Astrocyte (in vitro differentiated cells and primary cell): Measurements from ENCODE around the gene GID4. TPM values are rescaled to one million over a fixed set of nuclear protein-coding genes. Genes with fewer than 3 reads are reported as not detected.
A peak's percentile ranks its signal among the peaks of the same experiment; 100 is the strongest.

Experiments used
- DNase-seq: peaks from one replicate; pipeline ENCODE4 v3.0.0-alpha.2; 2010; ENCODE audit warnings: low read depth
- FAIRE-seq: peaks from 2 replicates; lab custom pipeline; 2011; peaks lifted over from hg19 to GRCh38; lab: Jason Lieb, UNC
- H2AFZ ChIP-seq: 2 replicates; pipeline ENCODE4 v1.6.0; 2012; ENCODE audit warnings: low read depth, low read length, inconsistent platforms
- H3K27ac ChIP-seq: 2 replicates; pipeline ENCODE4 v1.5.1; 2011; ENCODE audit warnings: low read depth, low read length, inconsistent platforms
- H3K27me3 ChIP-seq: 2 replicates; pipeline ENCODE4 v1.6.0; 2011; ENCODE audit warnings: low read length, inconsistent platforms; ENCODE audit not compliant: insufficient read depth
- H3K36me3 ChIP-seq: 2 replicates; pipeline ENCODE4 v1.5.1; 2011; ENCODE audit warnings: low read length, inconsistent platforms; ENCODE audit not compliant: insufficient read depth
- H3K4me1 ChIP-seq: 2 replicates; pipeline ENCODE4 v1.5.1; 2011; ENCODE audit warnings: low read length, inconsistent platforms; ENCODE audit not compliant: insufficient read depth
- H3K4me2 ChIP-seq: 2 replicates; pipeline ENCODE4 v1.6.0; 2012; ENCODE audit warnings: low read length, inconsistent platforms
- H3K4me3 ChIP-seq: 2 replicates; pipeline ENCODE4 v1.5.1; 2011; ENCODE audit warnings: low read depth, mild to moderate bottlenecking, low read length, inconsistent platforms; ENCODE audit not compliant: insufficient read depth
- H3K79me2 ChIP-seq: 2 replicates; pipeline ENCODE4 v1.6.0; 2012; ENCODE audit warnings: mild to moderate bottlenecking, low read length, inconsistent platforms; ENCODE audit not compliant: insufficient read depth
- H3K9ac ChIP-seq: 2 replicates; pipeline ENCODE4 v1.6.0; 2012; ENCODE audit warnings: mild to moderate bottlenecking, low read length, inconsistent platforms
- H3K9me3 ChIP-seq: 2 replicates; pipeline ENCODE4 v1.5.1; 2012; ENCODE audit warnings: low read depth, mild to moderate bottlenecking, low read length, inconsistent platforms; ENCODE audit not compliant: insufficient read depth
- H4K20me1 ChIP-seq: 2 replicates; pipeline ENCODE4 v1.6.0; 2012; ENCODE audit warnings: low read length, inconsistent platforms; ENCODE audit not compliant: insufficient read depth
- H3K27ac Mint-ChIP-seq: one replicate; pipeline ENCODE4 v1.8.0; 2021; ENCODE audit warnings: mild to moderate bottlenecking, mixed read lengths; ENCODE audit not compliant: unreplicated experiment
- H3K27me3 Mint-ChIP-seq: one replicate; pipeline ENCODE4 v1.8.0; 2021; ENCODE audit warnings: low read depth, mixed read lengths; ENCODE audit not compliant: unreplicated experiment
- H3K36me3 Mint-ChIP-seq: one replicate; pipeline ENCODE4 v1.8.0; 2021; ENCODE audit warnings: low read depth, mixed read lengths; ENCODE audit not compliant: unreplicated experiment
- H3K4me1 Mint-ChIP-seq: one replicate; pipeline ENCODE4 v1.8.0; 2021; ENCODE audit warnings: low read depth, mixed read lengths; ENCODE audit not compliant: unreplicated experiment
- H3K4me3 Mint-ChIP-seq: one replicate; pipeline ENCODE4 v1.8.0; 2021; ENCODE audit warnings: mild to moderate bottlenecking, moderate library complexity, mixed read lengths; ENCODE audit not compliant: unreplicated experiment
- H3K9me3 Mint-ChIP-seq: one replicate; pipeline ENCODE4 v1.8.0; 2021; ENCODE audit warnings: mild to moderate bottlenecking, mixed read lengths; ENCODE audit not compliant: unreplicated experiment
- EZH2 ChIP-seq: IDR thresholded peaks from 2 replicates; pipeline ENCODE4 v1.6.1; 2012; ENCODE audit warnings: mild to moderate bottlenecking, low read length, inconsistent platforms; ENCODE audit not compliant: insufficient read depth
- total RNA-seq: library from RNA; stranded (reverse); gene quantifications from 2 replicates; pipeline ENCODE4 v1.2.1, GENCODE V29; 2021
- TF ChIP-seq, protein P1 (sequence below): IDR thresholded peaks from 2 replicates; pipeline ENCODE4 v1.5.1; 2011; ENCODE audit warnings: low read depth, mild to moderate bottlenecking, inconsistent platforms, low read length, moderate library complexity; ENCODE audit not compliant: insufficient read depth

The GID4 gene
- total RNA-seq, 1 donor from 2014 or later: 9.9 TPM

DNA sequence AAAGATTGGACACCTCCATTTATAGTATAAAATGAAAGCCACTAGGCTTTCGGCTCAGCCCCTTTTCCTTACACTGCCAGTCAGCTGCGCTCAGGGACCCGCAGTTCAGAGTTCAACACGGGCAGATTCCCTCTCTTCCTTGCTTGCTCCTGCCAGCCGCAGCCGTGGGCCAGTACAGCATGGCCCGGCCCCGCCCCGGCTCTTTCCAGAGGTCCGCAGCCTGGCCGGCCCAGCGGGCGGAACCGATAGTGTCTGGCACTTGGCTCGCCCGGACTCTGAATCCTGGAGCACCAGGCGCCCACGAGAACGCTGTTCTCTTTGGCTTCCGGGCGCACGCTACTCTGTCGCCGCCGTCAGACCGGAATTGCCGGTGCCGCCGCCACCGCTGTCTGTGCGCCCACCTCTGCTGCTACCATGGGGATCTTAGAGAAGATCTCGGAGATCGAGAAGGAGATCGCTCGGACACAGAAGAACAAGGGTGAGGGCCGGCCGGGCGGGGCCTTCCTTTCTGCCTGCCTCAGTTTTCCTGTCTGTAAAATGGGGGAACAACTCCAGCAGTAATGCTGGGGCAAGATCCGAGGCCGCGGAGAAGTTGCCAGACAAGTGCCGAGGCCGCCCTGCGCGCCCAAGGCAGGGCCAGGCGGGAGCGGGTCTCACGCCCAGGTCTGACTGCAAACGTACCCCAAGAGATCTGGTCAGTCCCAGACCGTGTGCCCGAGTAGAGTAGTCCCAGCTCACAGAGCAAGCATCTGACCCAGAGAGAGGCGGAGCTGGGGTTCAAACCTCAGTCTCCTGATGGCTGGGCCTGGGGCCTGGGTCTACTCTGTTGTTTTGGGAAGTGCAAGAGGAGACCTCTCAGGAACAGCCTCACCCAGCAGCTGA, 48.6 kb downstream of the GID4 start, which contains the start of gene DRG2:
Gene DRG2 (plus strand): TSS at position 339 of the 882 bp plus-strand sequence. CDS start 76 bp downstream, at position 415.
- peak within 1 kb of the TSS; percentile 88 for H3K4me2 ChIP-seq
- no peaks in the 10 kb centered on the region for H3K36me3 ChIP-seq
- Mint-ChIP-seq H3K4me1 (peaks cover 7% of the 10 kb centered on the region), H3K27me3 (no peaks in the 10 kb centered on the region), H3K36me3 (no peaks in the 10 kb centered on the region), H3K27ac (peak within 1 kb of the TSS; percentile 91), H3K4me3 (peak within 1 kb of the TSS; percentile 98), H3K9me3 (no peaks in the 10 kb centered on the region)
- peaks cover 8% of the 10 kb centered on the region for H3K4me1 ChIP-seq
- TF ChIP-seq, protein P1, sequence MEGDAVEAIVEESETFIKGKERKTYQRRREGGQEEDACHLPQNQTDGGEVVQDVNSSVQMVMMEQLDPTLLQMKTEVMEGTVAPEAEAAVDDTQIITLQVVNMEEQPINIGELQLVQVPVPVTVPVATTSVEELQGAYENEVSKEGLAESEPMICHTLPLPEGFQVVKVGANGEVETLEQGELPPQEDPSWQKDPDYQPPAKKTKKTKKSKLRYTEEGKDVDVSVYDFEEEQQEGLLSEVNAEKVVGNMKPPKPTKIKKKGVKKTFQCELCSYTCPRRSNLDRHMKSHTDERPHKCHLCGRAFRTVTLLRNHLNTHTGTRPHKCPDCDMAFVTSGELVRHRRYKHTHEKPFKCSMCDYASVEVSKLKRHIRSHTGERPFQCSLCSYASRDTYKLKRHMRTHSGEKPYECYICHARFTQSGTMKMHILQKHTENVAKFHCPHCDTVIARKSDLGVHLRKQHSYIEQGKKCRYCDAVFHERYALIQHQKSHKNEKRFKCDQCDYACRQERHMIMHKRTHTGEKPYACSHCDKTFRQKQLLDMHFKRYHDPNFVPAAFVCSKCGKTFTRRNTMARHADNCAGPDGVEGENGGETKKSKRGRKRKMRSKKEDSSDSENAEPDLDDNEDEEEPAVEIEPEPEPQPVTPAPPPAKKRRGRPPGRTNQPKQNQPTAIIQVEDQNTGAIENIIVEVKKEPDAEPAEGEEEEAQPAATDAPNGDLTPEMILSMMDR: no peak
- no peak for TF ChIP-seq EZH2
- peak within 1 kb of the TSS; percentile 85 for H2AFZ ChIP-seq
- peak within 1 kb of the TSS; percentile 90 for H3K9ac ChIP-seq
- peak within 1 kb of the TSS; percentile 69 for H3K27ac ChIP-seq
- H3K9me3 ChIP-seq: no peaks in the 10 kb centered on the region
- FAIRE-seq (no peak), DNase-seq (peak; percentile 79)
- peak within 1 kb of the TSS; percentile 91 for H3K4me3 ChIP-seq
- peaks cover 18% of the 10 kb centered on the region for H4K20me1 ChIP-seq
- peaks cover 40% of the 10 kb centered on the region for H3K79me2 ChIP-seq
- H3K27me3 ChIP-seq: no peaks in the 10 kb centered on the region

GRCh38 chr17:18089613-18090012, 50.4 kb downstream of the GID4 start:
- TF ChIP-seq, protein P1: no peak
- no peak for TF ChIP-seq EZH2
- no peaks in the 10 kb centered on the region for H3K27me3 ChIP-seq
- Mint-ChIP-seq H3K9me3 (no peaks in the 10 kb centered on the region), H3K27ac (no peak overlapping the region), H3K36me3 (peaks cover 10% of the 10 kb centered on the region), H3K27me3 (no peaks in the 10 kb centered on the region), H3K4me3 (peak overlapping the region; percentile 68), H3K4me1 (peaks cover 7% of the 10 kb centered on the region)
- no peak overlapping the region for H3K4me3 ChIP-seq
- peaks cover 40% of the 10 kb centered on the region for H3K79me2 ChIP-seq
- peaks cover 7% of the 10 kb centered on the region for H3K36me3 ChIP-seq
- no peak for FAIRE-seq
- peaks cover 23% of the 10 kb centered on the region for H4K20me1 ChIP-seq
- peak overlapping the region; percentile 88 for H3K4me2 ChIP-seq
- peaks cover 8% of the 10 kb centered on the region for H3K4me1 ChIP-seq
- DNase-seq: no peak
- no peak overlapping the region for H3K27ac ChIP-seq
- no peak overlapping the region for H3K9ac ChIP-seq
- no peak overlapping the region for H2AFZ ChIP-seq
- no peaks in the 10 kb centered on the region for H3K9me3 ChIP-seq
